MM.1S (cell line): Measurements from ENCODE around the gene TOPAZ1.

Source experiments
- CTCF ChIP-seq: fragments of 300-600 bp; sonication (generic); IDR thresholded peaks from 2 replicates; pipeline ENCODE4 v1.5.1; 2016; ENCODE audit warnings: antibody characterized with exemption, low read length, mixed read lengths
- EZH2 ChIP-seq: fragments of 300-600 bp; sonication (generic); optimal IDR thresholded peaks from 2 replicates; pipeline ENCODE3; 2017; ENCODE audit warnings: low read depth, mild to moderate bottlenecking, antibody characterized with exemption, low read length, mixed read lengths

GRCh38 chr3:44318891-44319311 is 77.2 kb downstream of the TOPAZ1 start:
- TF ChIP-seq CTCF (no peak), EZH2 (no peak)
